Aorta (tissue), 5 donors: ENCODE results near the gene TRABD2B. TPM values are rescaled to one million over a fixed set of nuclear protein-coding genes. Genes with fewer than 3 reads are reported as not detected.
A peak's percentile ranks its signal among the peaks of the same experiment; 100 is the strongest.

ENCODE experiments used
- ATAC-seq: fragments of 200-7000 bp; cut with Tn5 transposase; one replicate; pipeline ENCODE4 v1.9.1; 2022; ENCODE audit warnings: moderate library complexity; ENCODE audit not compliant: low FRiP score
- DNase-seq, 2 donors: peaks; one replicate each; pipeline ENCODE4 v3.0.0-alpha.2; 2020
- H3K27ac ChIP-seq, 2 donors: one replicate each; pipeline ENCODE4 v1.5.1; 2013; ENCODE audit warnings: low read length in 2 of 2, mild to moderate bottlenecking in 2 of 2, moderate library complexity in 2 of 2, control low read depth in 1 of 2, inconsistent platforms in 1 of 2, low read depth in 1 of 2
- H3K27me3 ChIP-seq, 2 donors: one replicate each; pipeline ENCODE4 v1.6.1; 2013; ENCODE audit warnings: control low read depth in 1 of 2, low read length in 1 of 2, mild to moderate bottlenecking in 1 of 2, moderate library complexity in 1 of 2; ENCODE audit not compliant: insufficient read depth in 2 of 2, control insufficient read depth in 1 of 2
- H3K36me3 ChIP-seq, 2 donors: one replicate each; pipeline ENCODE4 v1.6.1; 2013; ENCODE audit warnings: control low read depth in 1 of 2, low read length in 1 of 2, mild to moderate bottlenecking in 1 of 2; ENCODE audit not compliant: insufficient read depth in 2 of 2, control insufficient read depth in 1 of 2
- H3K4me1 ChIP-seq, 2 donors: one replicate each; pipeline ENCODE4 v1.6.1; 2013; ENCODE audit warnings: low read length in 2 of 2, control low read depth in 1 of 2, mild to moderate bottlenecking in 1 of 2, moderate library complexity in 1 of 2; ENCODE audit not compliant: insufficient read depth in 2 of 2, control insufficient read depth in 1 of 2
- H3K4me3 ChIP-seq, 2 donors: one replicate each; pipeline ENCODE4 v1.5.1; 2013; ENCODE audit warnings: low read length in 2 of 2, control low read depth in 1 of 2, mild to moderate bottlenecking in 1 of 2
- H3K9me3 ChIP-seq: one replicate; pipeline ENCODE4 v1.6.1; 2013; ENCODE audit warnings: mild to moderate bottlenecking, low read length; ENCODE audit not compliant: control insufficient read depth
- WGBS, 2 donors: extraction: QIAGEN DNeasy Blood & Tissue Kit; methylation state at CpG; one replicate each; pipeline ENCODE4 v1.1.7; 2013; 5-methylcytosine and 5-hydroxymethylcytosine counted together
- intact Hi-C, 2 donors: fragments of 100-400 bp; cut with DNase I; formaldehyde crosslinking; loops; one replicate each; pipeline versions ENCODE4 v1.14.2 to v1.15.0; 2022
- polyA plus RNA-seq, 2 donors: library from polyadenylated mRNA; stranded (reverse); fragments of 200-250 nt; gene quantifications; one replicate each; pipeline ENCODE4 v1.2.3, GENCODE V29; 2013
- total RNA-seq, 2 donors: library from RNA; stranded (reverse); fragmentation: NEBNext Ultra II Directional; extraction: Animal tissue kit (Norgen Biotek cat#: 25700); gene quantifications; one replicate each; pipeline ENCODE4 v1.2.1, GENCODE V29; 2021
- donor health status: healthy with polysubstance abuse.
- donor health status: Bipolar disorder and iron deficiency.
- donor health status: DM: no; HTN: no; CAD: no.
- donor health status: DM: no; HTN: no; CAD: no.
- donor health status: DM: yes; HTN: yes; CAD: no.

The TRABD2B gene
- total and polyA plus RNA-seq, 4 donors, result 6.0 to 13.3 (median 8.5) TPM

- no peak overlapping the region for H3K27ac ChIP-seq
- no peaks in the 10 kb centered on the region for H3K36me3 ChIP-seq
- H3K9me3 ChIP-seq, result no peaks in the 10 kb centered on the region
- H3K4me3 ChIP-seq, result no peak overlapping the region
- intact Hi-C loops, result no loop called here
- DNase-seq (no peak), ATAC-seq (peak; percentile 4)
- peaks cover 0 to 3% of the 10 kb centered on the region in 2 donors for H3K4me1 ChIP-seq
- no peaks in the 10 kb centered on the region for H3K27me3 ChIP-seq
- 28 to 32% methylated on average over 8 of the region's 8 CpGs for WGBS, 2 donors
Observed at GRCh38 chr1:47809301-47810084, 187.7 kb downstream of the TRABD2B start.

GRCh38 chr1:47808612-47809011 is 188.6 kb downstream of the TRABD2B start:
- H3K4me3 ChIP-seq, result no peak overlapping the region
- ATAC-seq (no peak), DNase-seq (no peak)
- WGBS, 2 donors, result 76 to 81% methylated on average over 2 of the region's 2 CpGs
- H3K36me3 ChIP-seq, result no peaks in the 10 kb centered on the region
- intact Hi-C loops, result no loop called here
- H3K27me3 ChIP-seq, result no peaks in the 10 kb centered on the region
- H3K4me1 ChIP-seq, result peaks cover 0 to 3% of the 10 kb centered on the region in 2 donors
- H3K9me3 ChIP-seq, result no peaks in the 10 kb centered on the region
- no peak overlapping the region for H3K27ac ChIP-seq

- Histone ChIP-seq H3K9me3 (no peaks in the 10 kb centered on the region), H3K4me1 (peaks cover 0 to 3% of the 10 kb centered on the region in 2 donors), H3K27me3 (no peaks in the 10 kb centered on the region), H3K27ac (no peak overlapping the region), H3K4me3 (no peak overlapping the region), H3K36me3 (no peaks in the 10 kb centered on the region)
- WGBS, 2 donors, result 56 to 65% methylated on average over 6 of the region's 6 CpGs
- intact Hi-C loops, result no loop called here
- DNase-seq, result no peak
- ATAC-seq, result no peak
Observed at GRCh38 chr1:47805921-47806361, 191.2 kb downstream of the TRABD2B start.

- H3K4me3 ChIP-seq, result no peak overlapping the region
- H3K27me3 ChIP-seq, result no peaks in the 10 kb centered on the region
- intact Hi-C loops, result no loop called here
- no peaks in the 10 kb centered on the region for H3K36me3 ChIP-seq
- DNase-seq (no peak), ATAC-seq (peak; percentile 34)
- peaks cover 0 to 3% of the 10 kb centered on the region in 2 donors for H3K4me1 ChIP-seq
- no peaks in the 10 kb centered on the region for H3K9me3 ChIP-seq
- peak overlapping the region in 1 of 2 donors; percentile 60 for H3K27ac ChIP-seq
Observed at GRCh38 chr1:47805018-47805417, 192.2 kb downstream of the TRABD2B start.

GRCh38 chr1:47803815-47804501 is 193.2 kb downstream of the TRABD2B start:
- Histone ChIP-seq H3K36me3 (no peaks in the 10 kb centered on the region), H3K4me1 (peaks cover 0 to 3% of the 10 kb centered on the region in 2 donors), H3K27ac (peak overlapping the region in 1 of 2 donors; percentile 26), H3K27me3 (no peaks in the 10 kb centered on the region), H3K9me3 (no peaks in the 10 kb centered on the region), H3K4me3 (no peak overlapping the region)
- ATAC-seq (no peak), DNase-seq (no peak)
- intact Hi-C loops, result no loop called here
- 86 to 87% methylated on average over 13 of the region's 13 CpGs for WGBS, 2 donors

GRCh38 chr1:47797575-47797974 is 199.6 kb downstream of the TRABD2B start:
- intact Hi-C loops, result no loop called here

GRCh38 chr1:47796626-47797025 is 200.6 kb downstream of the TRABD2B start:
- no peak for ATAC-seq
- Histone ChIP-seq H3K27me3 (no peaks in the 10 kb centered on the region), H3K27ac (no peak overlapping the region), H3K4me3 (no peak overlapping the region), H3K4me1 (no peaks in the 10 kb centered on the region), H3K9me3 (no peaks in the 10 kb centered on the region), H3K36me3 (no peaks in the 10 kb centered on the region)
- WGBS, 2 donors, result 74 to 80% methylated on average over 6 of the region's 6 CpGs
- no peak for DNase-seq
- intact Hi-C loops, result no loop called here

More at GRCh38 chr1:47797575-47797974, 199.6 kb downstream of the TRABD2B start:
- no peaks in the 10 kb centered on the region for H3K36me3 ChIP-seq
- WGBS, 2 donors, result 57 to 68% methylated on average over 2 of the region's 2 CpGs
- no peaks in the 10 kb centered on the region for H3K9me3 ChIP-seq
- no peak for ATAC-seq
- H3K27ac ChIP-seq, result no peak overlapping the region
- H3K4me3 ChIP-seq, result no peak overlapping the region
- H3K27me3 ChIP-seq, result no peaks in the 10 kb centered on the region
- DNase-seq, result no peak
- H3K4me1 ChIP-seq, result no peaks in the 10 kb centered on the region

GRCh38 chr1:47795102-47795501 is 202.1 kb downstream of the TRABD2B start:
- Histone ChIP-seq H3K36me3 (no peaks in the 10 kb centered on the region), H3K9me3 (no peaks in the 10 kb centered on the region), H3K27me3 (no peaks in the 10 kb centered on the region), H3K27ac (no peak overlapping the region), H3K4me3 (no peak overlapping the region), H3K4me1 (no peaks in the 10 kb centered on the region)
- 85 to 87% methylated on average over 2 of the region's 2 CpGs for WGBS, 2 donors
- DNase-seq, result no peak
- intact Hi-C loops, result no loop called here
- ATAC-seq, result no peak

GRCh38 chr1:47794530-47794929 is 202.7 kb downstream of the TRABD2B start:
- intact Hi-C loops, result no loop called here
- DNase-seq, result no peak
- Histone ChIP-seq H3K9me3 (no peaks in the 10 kb centered on the region), H3K4me1 (no peaks in the 10 kb centered on the region), H3K27ac (no peak overlapping the region), H3K4me3 (no peak overlapping the region), H3K36me3 (no peaks in the 10 kb centered on the region), H3K27me3 (no peaks in the 10 kb centered on the region)
- WGBS, 2 donors, result 97 to 99% methylated on average over 9 of the region's 9 CpGs
- ATAC-seq, result no peak
